ENCODE measurements around the gene GON7. TPM values are rescaled to one million over a fixed set of nuclear protein-coding genes. Genes with fewer than 3 reads are reported as not detected.

GON7 gene
- total and polyA plus RNA-seq, 2 of the 8 experiments (the other 6 are each of a cell fraction or from before 2014, with no cell fraction given): 3.8 to 9.9 TPM

DNA sequence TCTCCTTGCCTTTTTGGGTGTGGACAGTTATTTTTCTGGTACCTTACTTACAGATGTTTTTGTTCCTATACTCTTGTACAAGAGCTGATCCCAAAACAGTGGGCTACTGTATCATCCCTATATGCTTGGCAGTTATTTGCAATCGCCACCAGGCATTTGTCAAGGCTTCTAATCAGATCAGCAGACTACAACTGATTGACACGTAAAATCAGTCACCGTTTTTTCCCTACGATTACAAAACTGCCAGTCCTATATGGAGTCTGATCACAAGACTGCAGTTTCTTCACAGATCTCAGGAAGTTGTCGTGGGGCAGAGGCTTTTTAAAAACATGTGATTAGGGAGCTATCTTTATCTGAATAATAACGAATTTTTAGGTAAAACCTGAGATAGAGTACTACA, 20.4 kb downstream of the GON7 start:
- no peak overlapping the region for H4K91ac ChIP-seq (replicated peaks; ENCODE audit: insufficient read length, low read length)
- no peak overlapping the region for H4K5ac ChIP-seq (ENCODE audit: insufficient read length, low read depth, low read length)
- ChIA-PET CTCF (ENCODE audit: partially characterized antibody) (interaction anchor here (0.8 to 1.4 kb wide), 3 partner anchors 10 to 81 kb away, joined by 3 to 11 read pairs (median 3); partner anchors contain the start of genes GON7 and UBR7), POLR2A (ENCODE audit: partially characterized antibody) (interaction anchor here (1.4 kb wide), 1 partner anchor 10 kb away, joined by 4 read pairs; no protein-coding TSS in a partner anchor)
- no peaks in the 10 kb centered on the region for H4K20me1 ChIP-seq (replicated peaks in 1 of 2; ENCODE audit: control insufficient read depth in 1 of 2, insufficient read depth in 2 of 2, low read length in 2 of 2)
- peaks cover 4 to 23% of the 10 kb centered on the region in 2 experiments; a peak in 3 of 4 replicates for H3K79me2 ChIP-seq (ENCODE audit: control insufficient read depth in 1 of 2, insufficient read depth in 2 of 2, low read length in 2 of 2)
- no peak overlapping the region for H2BK20ac ChIP-seq (ENCODE audit: low read length)
- H3K9me3 ChIP-seq (ENCODE audit: insufficient read depth in 2 of 2, low read depth in 1 of 2, low read length in 1 of 2): no peaks in the 10 kb centered on the region
- peaks cover 5% of the 10 kb centered on the region for H3K79me1 ChIP-seq (ENCODE audit: low read depth, low read length)
- H2AK5ac ChIP-seq (ENCODE audit: low read depth, low read length): no peak overlapping the region
- H3K4me2 ChIP-seq (ENCODE audit: insufficient read depth in 1 of 2, low read depth in 2 of 2, low read length in 2 of 2): no peak overlapping the region
- peaks cover 2% of the 10 kb centered on the region; the same call in 1 of the 2 replicates for H3K23me2 ChIP-seq (ENCODE audit: low read depth, low read length)
- H3K36me3 ChIP-seq (ENCODE audit: control insufficient read depth in 2 of 4, insufficient read depth in 4 of 4, low read length in 3 of 4): peaks cover 0 to 17% (median 0%) of the 10 kb centered on the region in 4 experiments; a peak in 3 of 8 replicates
- H3K27ac ChIP-seq (ENCODE audit: low read depth, low read length): no peak overlapping the region
- no peak overlapping the region for H3K18ac ChIP-seq (ENCODE audit: extremely low read depth, low read length)
- H3K4me3 ChIP-seq (ENCODE audit: extremely low read depth in 1 of 4, insufficient read depth in 2 of 4, low read depth in 3 of 4, low read length in 4 of 4): no peak overlapping the region
- no peak overlapping the region for H2BK15ac ChIP-seq (ENCODE audit: low read length)
- H3K27me3 ChIP-seq (replicated peaks in 1 of 4; ENCODE audit: control insufficient read depth in 3 of 4, extremely low read depth in 1 of 4, insufficient read depth in 3 of 4, low read length in 3 of 4): no peaks in the 10 kb centered on the region
- no peak overlapping the region for H3K56ac ChIP-seq (replicated peaks; ENCODE audit: insufficient read length, low read depth, low read length)
- H2BK120ac ChIP-seq (replicated peaks; ENCODE audit: low read depth, low read length): no peak overlapping the region
- H2AFZ ChIP-seq (ENCODE audit: low read length): no peak overlapping the region
- no peak overlapping the region for H3K14ac ChIP-seq (ENCODE audit: insufficient read length)
- H3K4me1 ChIP-seq (replicated peaks in 1 of 4; ENCODE audit: control insufficient read depth in 3 of 4, insufficient read depth in 4 of 4, low read length in 3 of 4): peaks cover 0 to 5% (median 2%) of the 10 kb centered on the region in 4 experiments; a peak in 3 of 7 replicates
- no peak overlapping the region for H2BK12ac ChIP-seq (ENCODE audit: low read depth, low read length)
- H3K4ac ChIP-seq (replicated peaks; ENCODE audit: insufficient read length, low read depth, low read length): no peak overlapping the region
- no peak overlapping the region for H3K9ac ChIP-seq (replicated peaks in 1 of 4; ENCODE audit: extremely low read depth in 1 of 4, low read depth in 3 of 4, low read length in 3 of 4)
- no peak overlapping the region for H4K8ac ChIP-seq (ENCODE audit: extremely low read depth, insufficient read depth, low read length)
- H3K23ac ChIP-seq (ENCODE audit: insufficient read length): no peak overlapping the region
- FAIRE-seq (no peak), DNase-seq (ENCODE audit: low read depth in 1 of 2, low spot score in 2 of 2) (no peak)
- 89% methylated on average over 6 of the region's 6 CpGs; no CpG with 5 or more reads in 1 of the 2 experiments for WGBS, 2 experiments (ENCODE audit: extremely low coverage in 1 of 2, insufficient coverage in 1 of 2, insufficient read length in 1 of 2, insufficient replicate concordance in 2 of 2, low coverage in 1 of 2, low lambda C conversion rate in 2 of 2, missing lambda C conversion rate in 1 of 2)
- no peak overlapping the region for H2BK5ac ChIP-seq (ENCODE audit: low read depth, low read length)
- TF ChIP-seq CHD1 (IDR thresholded peaks at IDR 0.05; ENCODE audit: low read depth, low read length) (no peak), GTF2F1 (IDR thresholded peaks at IDR 0.05; ENCODE audit: borderline replicate concordance, low read depth, low read length) (no peak), EP300 (IDR thresholded peaks at IDR 0.05; ENCODE audit: borderline replicate concordance in 1 of 2, low read depth in 2 of 2, low read length in 2 of 2) (no peak), SIRT6 (IDR thresholded peaks at IDR 0.05; ENCODE audit: low read length) (no peak), SUZ12 (IDR thresholded peaks at IDR 0.05; ENCODE audit: low read length) (no peak), EGR1 (IDR thresholded peaks at IDR 0.05; ENCODE audit: borderline replicate concordance, low read depth, low read length) (no peak), RAD21 (IDR thresholded peaks at IDR 0.05 in 1 of 2, conservative IDR thresholded peaks at IDR 0.05 in 1 of 2; ENCODE audit: low read depth in 2 of 2, low read length in 2 of 2) (no peak), KDM4A (IDR thresholded peaks at IDR 0.05; ENCODE audit: low read depth, low read length, severe bottlenecking) (no peak)
- TF ChIP-seq, protein P1, sequence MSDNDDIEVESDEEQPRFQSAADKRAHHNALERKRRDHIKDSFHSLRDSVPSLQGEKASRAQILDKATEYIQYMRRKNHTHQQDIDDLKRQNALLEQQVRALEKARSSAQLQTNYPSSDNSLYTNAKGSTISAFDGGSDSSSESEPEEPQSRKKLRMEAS (IDR thresholded peaks at IDR 0.05): no peak
- TF ChIP-seq, protein P2, sequence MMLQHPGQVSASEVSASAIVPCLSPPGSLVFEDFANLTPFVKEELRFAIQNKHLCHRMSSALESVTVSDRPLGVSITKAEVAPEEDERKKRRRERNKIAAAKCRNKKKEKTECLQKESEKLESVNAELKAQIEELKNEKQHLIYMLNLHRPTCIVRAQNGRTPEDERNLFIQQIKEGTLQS (IDR thresholded peaks at IDR 0.05; ENCODE audit: insufficient read depth, low read depth, low read length): no peak
- TF ChIP-seq, protein P3, sequence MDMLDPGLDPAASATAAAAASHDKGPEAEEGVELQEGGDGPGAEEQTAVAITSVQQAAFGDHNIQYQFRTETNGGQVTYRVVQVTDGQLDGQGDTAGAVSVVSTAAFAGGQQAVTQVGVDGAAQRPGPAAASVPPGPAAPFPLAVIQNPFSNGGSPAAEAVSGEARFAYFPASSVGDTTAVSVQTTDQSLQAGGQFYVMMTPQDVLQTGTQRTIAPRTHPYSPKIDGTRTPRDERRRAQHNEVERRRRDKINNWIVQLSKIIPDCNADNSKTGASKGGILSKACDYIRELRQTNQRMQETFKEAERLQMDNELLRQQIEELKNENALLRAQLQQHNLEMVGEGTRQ (IDR thresholded peaks at IDR 0.05; ENCODE audit: low read length): no peak
